IMR-90 (cell line): Measurements from ENCODE around the gene CHRNA7.
"Not testable (repeated sequence)": the region's sequence is repeated elsewhere in the genome, so short reads cannot be mapped to it uniquely, and the experiment has no call there.

ENCODE experiments used
- BHLHE40 ChIP-seq: fragments of 150-350 bp; IDR thresholded peaks from 2 replicates; pipeline ENCODE4 v1.6.1; 2016; ENCODE audit warnings: mild to moderate bottlenecking, low read depth, low read length
- CEBPB ChIP-seq: IDR thresholded peaks from 2 replicates; pipeline ENCODE4 v1.6.1; 2012; ENCODE audit warnings: low read depth, low read length, improper control_type of control experiment
- CHD1 ChIP-seq: IDR thresholded peaks from 2 replicates; pipeline ENCODE4 v1.6.1; 2012; ENCODE audit warnings: low read depth, low read length, improper control_type of control experiment
- CTCF ChIP-seq: conservative IDR thresholded peaks from 2 replicates; pipeline ENCODE4 v1.5.1; 2012; ENCODE audit warnings: mild to moderate bottlenecking, low read depth, low read length, improper control_type of control experiment
- ELK1 ChIP-seq: fragments of 150-350 bp; IDR thresholded peaks from 2 replicates; pipeline ENCODE4 v1.6.1; 2016; ENCODE audit warnings: low read depth, mild to moderate bottlenecking, low read length, moderate library complexity, borderline replicate concordance
- MAFK ChIP-seq: IDR thresholded peaks from 2 replicates; pipeline ENCODE4 v1.6.1; 2012; ENCODE audit warnings: low read depth, low read length, improper control_type of control experiment
- MXI1 ChIP-seq: IDR thresholded peaks from 2 replicates; pipeline ENCODE4 v1.6.1; 2012; ENCODE audit warnings: low read depth, mild to moderate bottlenecking, low read length, moderate library complexity, borderline replicate concordance
- POLR2A ChIP-seq: IDR thresholded peaks from 2 replicates; pipeline ENCODE4 v1.6.1; 2012; ENCODE audit warnings: mild to moderate bottlenecking, low read depth, low read length
- RAD21 ChIP-seq: IDR thresholded peaks from 2 replicates; pipeline ENCODE4 v1.6.1; 2012; ENCODE audit warnings: low read length, improper control_type of control experiment
- RCOR1 ChIP-seq: IDR thresholded peaks from 2 replicates; pipeline ENCODE4 v1.6.1; 2012; ENCODE audit warnings: mild to moderate bottlenecking, low read length, improper control_type of control experiment; ENCODE audit not compliant: insufficient replicate concordance
- SMC3 ChIP-seq: fragments of 150-350 bp; IDR thresholded peaks from 2 replicates; pipeline ENCODE4 v1.6.1; 2016; ENCODE audit warnings: low read depth, mild to moderate bottlenecking, antibody characterized with exemption, low read length, moderate library complexity
- TF ChIP-seq, protein P1 (sequence below): fragments of 150-350 bp; IDR thresholded peaks from 2 replicates; pipeline ENCODE4 v1.6.1; 2017; ENCODE audit warnings: mild to moderate bottlenecking, antibody characterized with exemption, low read length, low read depth

- TF ChIP-seq ELK1, RCOR1, MXI1, CTCF, CEBPB, POLR2A, MAFK, CHD1, BHLHE40, SMC3, RAD21: not testable (repeated sequence)
- TF ChIP-seq, protein P1, sequence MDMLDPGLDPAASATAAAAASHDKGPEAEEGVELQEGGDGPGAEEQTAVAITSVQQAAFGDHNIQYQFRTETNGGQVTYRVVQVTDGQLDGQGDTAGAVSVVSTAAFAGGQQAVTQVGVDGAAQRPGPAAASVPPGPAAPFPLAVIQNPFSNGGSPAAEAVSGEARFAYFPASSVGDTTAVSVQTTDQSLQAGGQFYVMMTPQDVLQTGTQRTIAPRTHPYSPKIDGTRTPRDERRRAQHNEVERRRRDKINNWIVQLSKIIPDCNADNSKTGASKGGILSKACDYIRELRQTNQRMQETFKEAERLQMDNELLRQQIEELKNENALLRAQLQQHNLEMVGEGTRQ = not testable (repeated sequence)
Measured at GRCh38 chr15:32165775-32166174, 135.5 kb downstream of the CHRNA7 start.
